HCT116 (cell line): Measurements from ENCODE around the gene TRERF1. TPM values are rescaled to one million over a fixed set of nuclear protein-coding genes. Genes with fewer than 3 reads are reported as not detected.
"Not testable (repeated sequence)": the region's sequence is repeated elsewhere in the genome, so short reads cannot be mapped to it uniquely, and the experiment has no call there.

ENCODE experiments used
- ATAC-seq: fragments of 200-7000 bp; cut with Tn5 transposase; 2 replicates; pipeline ENCODE4 v1.9.1; 2020; ENCODE audit warnings: mild to moderate bottlenecking, moderate library complexity
- BruUV-seq: library from RNA; stranded (reverse); fragments of 400-500 nt; replicated peaks from 2 replicates; lab custom pipeline; 2021; lab: Mats Ljungman, UMichigan
- CTCF ChIA-PET: fragments of 300-600 bp; sonication (Branson Sonifier 250); formaldehyde crosslinking; loops from one replicate; lab custom pipeline; 2021; ENCODE audit warnings: antibody characterized with exemption; lab: Charles Lee
- POLR2A ChIA-PET: fragments of 300-600, 350-600 bp; sonication (Branson Sonifier 250); formaldehyde crosslinking; loops from one replicate; lab custom pipeline; 2021; ENCODE audit warnings: antibody characterized with exemption; lab: Charles Lee
- RAD21 ChIA-PET, 2 experiments: fragments of 300-600 bp; sonication (Branson Sonifier 250); formaldehyde crosslinking; loops; one replicate each; lab custom pipeline; 2023; ENCODE audit warnings: low total read pairs in 2 of 2; ENCODE audit not compliant: uncharacterized antibody in 2 of 2, unreplicated experiment in 2 of 2, low non-redundant PET in 1 of 2; lab: Charles Lee
- DNase-seq: peaks from one replicate; pipeline ENCODE4 v3.0.0-alpha.2; 2010; ENCODE audit warnings: low read depth, low spot score
- H2AFZ ChIP-seq: fragments of 200-600 bp; shearing (Covaris generic), sonication (generic); 2 replicates; pipeline ENCODE4 v1.6.1; 2017; ENCODE audit warnings: low read depth, mixed run types, mixed read lengths, antibody characterized with exemption, low read length; ENCODE audit not compliant: poor library complexity, severe bottlenecking
- H3K27ac ChIP-seq: 2 replicates; pipeline ENCODE4 v1.5.1; 2012; ENCODE audit warnings: low read depth, low read length
- H3K27me3 ChIP-seq: fragments of 200-600 bp; sonication (generic); 2 replicates; pipeline ENCODE4 v1.6.1; 2016; ENCODE audit warnings: mixed run types, low read length, mixed read lengths; ENCODE audit not compliant: insufficient read depth
- H3K36me3 ChIP-seq, 2 experiments: fragments of 200-500 bp in 1 of 2; fragments of 200-600 bp in 1 of 2; sonication (Bioruptor generic) in 1 of 2; sonication (generic) in 1 of 2; 2 replicates each; pipeline versions ENCODE4 v1.5.1 to v1.6.1; 2014 to 2016; ENCODE audit warnings: low read length in 2 of 2, inconsistent platforms in 1 of 2, mixed read lengths in 1 of 2, mixed run types in 1 of 2; ENCODE audit not compliant: insufficient read depth in 2 of 2, control insufficient read depth in 1 of 2
- H3K4me1 ChIP-seq, 2 experiments: fragments of 200-600 bp in 1 of 2; sonication (generic) in 1 of 2; 2 replicates each; pipeline versions ENCODE4 v1.5.1 to v1.6.1; 2012 to 2017; ENCODE audit warnings: low read length in 2 of 2, inconsistent platforms in 1 of 2, mild to moderate bottlenecking in 1 of 2, mixed read lengths in 1 of 2, mixed run types in 1 of 2, moderate library complexity in 1 of 2; ENCODE audit not compliant: insufficient read depth in 2 of 2, control insufficient read depth in 1 of 2
- H3K4me2 ChIP-seq: fragments of 200-600 bp; sonication (generic); 2 replicates; pipeline ENCODE4 v1.6.1; 2017; ENCODE audit warnings: mixed run types, low read length, mixed read lengths
- H3K4me3 ChIP-seq, 2 experiments: fragments of 200-600 bp in 1 of 2; sonication (generic) in 1 of 2; replicated peaks in 1 of 2; 2 replicates each; pipeline ENCODE4 v1.5.1; 2011 to 2016; ENCODE audit warnings: low read length in 2 of 2, control low read depth in 1 of 2, low read depth in 1 of 2, mild to moderate bottlenecking in 1 of 2, mixed read lengths in 1 of 2, mixed run types in 1 of 2
- H3K79me2 ChIP-seq: fragments of 200-600 bp; sonication (generic); 2 replicates; pipeline ENCODE4 v1.6.1; 2017; ENCODE audit warnings: mild to moderate bottlenecking, mixed run types, low read length, moderate library complexity, mixed read lengths; ENCODE audit not compliant: insufficient read depth
- H3K9ac ChIP-seq: fragments of 200-600 bp; sonication (generic); 2 replicates; pipeline ENCODE4 v1.6.1; 2016; ENCODE audit warnings: low read length, mixed read lengths
- H3K9me2 ChIP-seq: fragments of 200-600 bp; sonication (generic), shearing (Covaris generic); 2 replicates; pipeline ENCODE4 v1.6.1; 2017; ENCODE audit warnings: mixed run types, mild to moderate bottlenecking, moderate library complexity; ENCODE audit not compliant: insufficient read depth
- H3K9me3 ChIP-seq, 2 experiments: fragments of 200-500 bp in 1 of 2; fragments of 200-600 bp in 1 of 2; sonication (Bioruptor generic) in 1 of 2; sonication (generic) in 1 of 2; 2 replicates each; pipeline ENCODE4 v1.6.1; 2014 to 2017; ENCODE audit warnings: low read length in 2 of 2, mixed read lengths in 2 of 2, inconsistent platforms in 1 of 2, low read depth in 1 of 2, mild to moderate bottlenecking in 1 of 2, mixed run types in 1 of 2, moderate library complexity in 1 of 2; ENCODE audit not compliant: control insufficient read depth in 1 of 2, insufficient read depth in 1 of 2
- H4K20me1 ChIP-seq: fragments of 200-600 bp; sonication (generic), shearing (Covaris generic); 2 replicates; pipeline ENCODE4 v1.6.1; 2017; ENCODE audit warnings: mixed run types, mild to moderate bottlenecking, moderate library complexity; ENCODE audit not compliant: insufficient read depth
- ATF3 ChIP-seq: IDR thresholded peaks from 2 replicates; pipeline ENCODE4 v1.6.1; 2012
- CBX3 ChIP-seq: IDR thresholded peaks from 2 replicates; pipeline ENCODE4 v1.6.1; 2012; ENCODE audit warnings: low read depth
- CTCF ChIP-seq, 3 experiments: fragments of 200-600 bp in 1 of 3; sonication (generic) in 1 of 3; IDR thresholded peaks in 2 of 3; conservative IDR thresholded peaks in 1 of 3; 2 replicates each; pipeline ENCODE4 v1.5.1; 2012 to 2017; ENCODE audit warnings: low read depth in 2 of 3, low read length in 2 of 3, antibody characterized with exemption in 1 of 3, borderline replicate concordance in 1 of 3, control low read depth in 1 of 3, mild to moderate bottlenecking in 1 of 3, mixed read lengths in 1 of 3, mixed run types in 1 of 3, moderate library complexity in 1 of 3; ENCODE audit not compliant: insufficient read depth in 1 of 3
- EGR1 ChIP-seq: IDR thresholded peaks from 2 replicates; pipeline ENCODE4 v1.6.1; 2012; ENCODE audit warnings: low read depth
- ELF1 ChIP-seq: IDR thresholded peaks from 2 replicates; pipeline ENCODE4 v1.6.1; 2012; ENCODE audit warnings: low read depth, borderline replicate concordance
- EZH2 ChIP-seq: fragments of 200-600 bp; sonication (generic); IDR thresholded peaks from 2 replicates; pipeline ENCODE4 v1.6.1; 2017; ENCODE audit warnings: antibody characterized with exemption, mixed run types
- FOSL1 ChIP-seq: IDR thresholded peaks from 2 replicates; pipeline ENCODE4 v1.6.1; 2012; ENCODE audit warnings: low read depth
- JUND ChIP-seq: IDR thresholded peaks from 2 replicates; pipeline ENCODE4 v1.6.1; 2012
- REST ChIP-seq: IDR thresholded peaks from 2 replicates; pipeline ENCODE4 v1.6.1; 2012; ENCODE audit warnings: low read depth
- SP1 ChIP-seq: IDR thresholded peaks from 2 replicates; pipeline ENCODE4 v1.6.1; 2012; ENCODE audit warnings: low read depth
- SRF ChIP-seq: IDR thresholded peaks from 2 replicates; pipeline ENCODE4 v1.6.1; 2012; ENCODE audit warnings: low read depth
- TCF7L2 ChIP-seq: IDR thresholded peaks from 2 replicates; pipeline ENCODE4 v1.7.0; 2011; ENCODE audit warnings: borderline replicate concordance, inconsistent platforms; ENCODE audit not compliant: insufficient read depth, insufficient read length; ENCODE audit errors: extremely low read depth
- YY1 ChIP-seq: IDR thresholded peaks from 2 replicates; pipeline ENCODE4 v1.6.1; 2011; ENCODE audit warnings: low read length, low read depth, moderate library complexity, mild to moderate bottlenecking; ENCODE audit not compliant: insufficient replicate concordance; ENCODE audit errors: extremely low read depth
- ZFX ChIP-seq: fragments of 450-650 bp; IDR thresholded peaks from 2 replicates; pipeline ENCODE4 v1.6.1; 2017
- ZNF274 ChIP-seq: fragments of 200-500 bp; sonication (Bioruptor generic); IDR thresholded peaks from 2 replicates; pipeline ENCODE4 v1.6.1; 2014; ENCODE audit warnings: mild to moderate bottlenecking, low read depth, low read length, inconsistent platforms
- intact Hi-C: fragments of 100-400 bp; cut with micrococcal nuclease; formaldehyde crosslinking; loops from 2 replicates; pipeline ENCODE4 v1.10.0; 2022
- total RNA-seq: library from RNA; stranded (reverse); gene quantifications from one replicate; pipeline ENCODE4 v1.2.1, GENCODE V29; 2021; ENCODE audit not compliant: unreplicated experiment

Gene TRERF1
- total RNA-seq, 1 experiment from 2014 or later: 12.4 TPM

- peak overlapping the region; percentile 84 for H3K9ac ChIP-seq
- not testable (repeated sequence) for ATAC-seq, H3K9me2 ChIP-seq, BruUV-seq, H3K9me3 ChIP-seq, H2AFZ ChIP-seq, DNase-seq, H3K27me3 ChIP-seq, H4K20me1 ChIP-seq
- intact Hi-C loops: loop anchor here (10.0 kb wide), 1 partner anchor 432 kb away; the partner anchor contains the start of genes PRICKLE4 and TOMM6
- RAD21 ChIA-PET: interaction anchor here in 1 of 2 experiments (1.2 kb wide), 1 partner anchor 134 kb away, joined by 4 read pairs; no protein-coding TSS in a partner anchor
- H3K4me3 ChIP-seq: peak overlapping the region; percentile 72 to 97
- peak overlapping the region; percentile 91 for H3K4me2 ChIP-seq
- peaks cover 8 to 51% of the 10 kb centered on the region in 2 experiments; a peak in 3 of 4 replicates for H3K4me1 ChIP-seq
- H3K27ac ChIP-seq: peak overlapping the region; percentile 68; the same call in 1 of the 2 replicates
- POLR2A ChIA-PET: interaction anchor here (1.1 to 1.4 kb wide), 2 partner anchors 11 to 187 kb away, joined by 3 to 8 read pairs; no protein-coding TSS in a partner anchor
- peaks cover 50% of the 10 kb centered on the region for H3K79me2 ChIP-seq
- CTCF ChIA-PET: interaction anchor here (1.0 kb wide), 1 partner anchor 430 kb away, joined by 4 read pairs; the partner anchor contains the start of gene TOMM6
- peaks cover 15 to 21% of the 10 kb centered on the region in 2 experiments; a peak in 3 of 4 replicates for H3K36me3 ChIP-seq
These were observed 235.2 kb downstream of the TRERF1 start for GRCh38 chr6:42216495-42216894.

GRCh38 chr6:42212442-42212841 is 239.3 kb downstream of the TRERF1 start:
- DNase-seq: no peak
- intact Hi-C loops: loop anchor here (10.0 kb wide), 1 partner anchor 428 kb away; the partner anchor contains the start of genes PRICKLE4 and TOMM6
- CTCF ChIA-PET: no interaction called here
- RAD21 ChIA-PET: no interaction called here
- H4K20me1 ChIP-seq: no peaks in the 10 kb centered on the region
- H3K9ac ChIP-seq: no peak overlapping the region
- H3K4me1 ChIP-seq: peaks cover 3 to 27% of the 10 kb centered on the region in 2 experiments; a peak in 3 of 4 replicates
- H3K9me2 ChIP-seq: no peaks in the 10 kb centered on the region
- POLR2A ChIA-PET: no interaction called here
- peaks cover 36 to 38% of the 10 kb centered on the region in 2 experiments for H3K36me3 ChIP-seq
- no peak overlapping the region for H2AFZ ChIP-seq
- H3K4me2 ChIP-seq: no peak overlapping the region
- BruUV-seq: no TSS peak
- no peak for ATAC-seq
- no peaks in the 10 kb centered on the region for H3K9me3 ChIP-seq
- H3K4me3 ChIP-seq: no peak overlapping the region
- no peak overlapping the region for H3K27ac ChIP-seq
- H3K27me3 ChIP-seq: no peaks in the 10 kb centered on the region
- peaks cover 48% of the 10 kb centered on the region for H3K79me2 ChIP-seq
- TF ChIP-seq YY1 (no peak), ZFX (no peak), TCF7L2 (no peak), JUND (no peak), CTCF (IDR thresholded peaks at IDR 0.05 in 2 of 3, conservative IDR thresholded peaks at IDR 0.05 in 1 of 3; ENCODE audit: borderline replicate concordance in 1 of 3, insufficient read depth in 1 of 3, low read depth in 2 of 3, low read length in 2 of 3) (no peak), ZNF274 (no peak), ELF1 (no peak), ATF3 (no peak), SP1 (no peak), FOSL1 (no peak), EZH2 (no peak), SRF (no peak), CBX3 (no peak), REST (no peak), EGR1 (no peak)
